Upper lobe of left lung (tissue), 6 donors: Measurements from ENCODE around the gene CUZD1. TPM values are rescaled to one million over a fixed set of nuclear protein-coding genes. Genes with fewer than 3 reads are reported as not detected.
"Not testable (repeated sequence)": the region's sequence is repeated elsewhere in the genome, so short reads cannot be mapped to it uniquely, and the experiment has no call there.

Experiments
- ATAC-seq, 2 donors: fragments of 200-7000 bp; cut with Tn5 transposase; one replicate each; pipeline ENCODE4 v1.9.1; 2022; ENCODE audit warnings: mild to moderate bottlenecking in 2 of 2, moderate library complexity in 2 of 2; ENCODE audit not compliant: low FRiP score in 2 of 2
- DNase-seq, 2 donors: peaks; one replicate each; pipeline ENCODE4 v3.0.0-alpha.2; 2019 to 2020
- H3K27ac ChIP-seq, 4 donors: fragments of 200-600 bp; sonication (generic); one replicate each; pipeline ENCODE4 v1.5.1; 2016 to 2019
- H3K27me3 ChIP-seq, 4 donors: fragments of 200-600 bp; sonication (generic); one replicate each; pipeline ENCODE4 v1.5.1; 2017 to 2019
- H3K36me3 ChIP-seq, 4 donors: fragments of 200-600 bp; sonication (generic); one replicate each; pipeline ENCODE4 v1.5.1; 2016 to 2019
- H3K4me1 ChIP-seq, 4 donors: fragments of 200-600 bp; sonication (generic); one replicate each; pipeline ENCODE4 v1.5.1; 2018 to 2019
- H3K4me3 ChIP-seq, 4 donors: fragments of 200-600 bp; sonication (generic); one replicate each; pipeline ENCODE4 v1.5.1; 2017 to 2019; ENCODE audit warnings: mild to moderate bottlenecking in 2 of 4, moderate library complexity in 1 of 4
- H3K9me3 ChIP-seq, 4 donors: fragments of 200-600 bp; sonication (generic); one replicate each; pipeline ENCODE4 v1.5.1; 2018 to 2019
- EP300 ChIP-seq, 4 donors: sonication (generic); formaldehyde crosslinking; IDR thresholded peaks; one replicate each; pipeline ENCODE4 v1.5.1; 2017; ENCODE audit warnings: antibody characterized with exemption in 4 of 4, control low read depth in 2 of 4
- POLR2A ChIP-seq, 4 donors: fragments of 450-650 bp; IDR thresholded peaks; one replicate each; pipeline ENCODE4 v1.5.1; 2016 to 2017; ENCODE audit warnings: antibody characterized with exemption in 4 of 4, mild to moderate bottlenecking in 2 of 4
- POLR2AphosphoS5 ChIP-seq, 2 donors: sonication (generic); formaldehyde crosslinking; IDR thresholded peaks; one replicate each; pipeline ENCODE4 v1.5.1; 2017; ENCODE audit warnings: antibody characterized with exemption in 2 of 2
- WGBS, 2 donors: methylation state at CpG; one replicate each; pipeline ENCODE4 v1.1.5; 2017 to 2018; 5-methylcytosine and 5-hydroxymethylcytosine counted together
- total RNA-seq, 6 donors: library from RNA; depleted of rRNA in 4 of 6; stranded (reverse); fragments of >200 nt in 4 of 6; gene quantifications; one replicate each; pipeline versions ENCODE4 v1.1.0 to v1.2.1, GENCODE V29; 2016 to 2021
- TF ChIP-seq, protein P1 (sequence below), 6 experiments: fragments of 450-650 bp in 4 of 6; fragments of 200-600 bp in 2 of 6; sonication (generic) in 2 of 6; IDR thresholded peaks; one replicate each; pipeline ENCODE4 v1.5.1; 2016 to 2019; ENCODE audit warnings: antibody characterized with exemption in 6 of 6
- donor health status: DM: no; HTN: no; CAD: no; lungs with moderate emphysema.
- donor health status: DM: no; HTN: yes; CAD: no; lungs with severe emphysema.

CUZD1 gene
- total RNA-seq, 6 donors from 2014 or later, result 0.30 to 4.2 (median 1.1) TPM; not detected in 1

DNA sequence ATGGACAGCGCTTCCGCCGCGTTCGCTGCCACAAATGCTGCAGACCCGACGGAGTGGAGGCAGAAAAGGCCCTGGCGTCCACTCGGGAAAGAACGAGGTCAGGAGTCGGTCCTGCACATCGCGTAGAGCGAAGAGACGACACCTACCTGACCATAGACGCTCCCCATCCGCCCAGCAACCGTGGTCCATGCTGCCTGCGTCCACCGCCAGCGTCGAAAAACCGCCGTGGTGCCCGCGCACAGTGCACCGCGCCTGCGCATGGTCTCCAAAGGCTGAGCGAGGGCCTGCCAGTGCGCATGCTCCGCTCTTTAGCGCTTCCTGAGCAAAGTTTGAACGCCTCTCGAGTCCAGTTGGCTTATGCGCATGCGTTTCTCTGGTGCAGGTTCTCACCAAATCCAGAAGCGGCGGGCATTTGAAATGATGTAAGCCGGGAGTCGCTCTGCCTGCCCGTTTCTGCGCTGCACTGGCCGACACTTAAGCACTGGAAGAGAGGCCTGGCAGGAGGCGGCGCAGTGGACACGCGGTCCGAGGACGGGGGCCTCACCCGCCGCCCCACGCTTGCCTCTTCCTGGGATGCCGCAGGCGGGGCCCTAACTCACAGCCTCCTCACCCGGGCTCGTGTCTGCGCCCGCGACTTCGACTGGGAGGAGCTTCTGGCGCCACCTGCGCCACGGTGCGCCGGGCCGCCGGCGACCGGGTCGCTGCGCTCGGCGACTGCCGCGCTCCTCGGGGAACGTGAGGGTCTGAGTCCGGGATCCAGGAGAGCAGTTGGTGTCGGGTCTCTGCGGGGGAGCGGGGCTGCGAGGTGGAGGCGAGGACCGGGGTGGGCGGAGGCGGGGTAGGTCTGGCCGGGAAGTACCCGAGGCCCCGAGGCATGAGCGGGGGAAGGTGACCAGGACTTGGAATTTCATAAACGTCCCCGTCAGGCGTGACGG is 33.9 kb upstream of the CUZD1 start, which contains the start of gene FAM24B:
FAM24B (minus strand) TSS at position 243 of the 935 bp plus-strand sequence. CDS start 29,066 bp downstream, outside the sequence.
- H3K4me1 ChIP-seq, result peaks cover 7 to 21% (median 14%) of the 10 kb centered on the region in 4 donors
- H3K4me3 ChIP-seq, result peak within 1 kb of the TSS; percentile 49 to 77 (median 64)
- peak; percentile 90 to 97 for ATAC-seq
- no peaks in the 10 kb centered on the region for H3K9me3 ChIP-seq
- H3K27me3 ChIP-seq, result no peaks in the 10 kb centered on the region
- WGBS, 2 donors, result 7% methylated on average over 9 to 84 of the region's 95 CpGs
- peak within 1 kb of the TSS; percentile 36 to 70 (median 64) for H3K27ac ChIP-seq
- TF ChIP-seq POLR2AphosphoS5 (IDR thresholded peaks at IDR 0.05), result peak; percentile 34 to 37
- no peak for TF ChIP-seq EP300 (IDR thresholded peaks at IDR 0.05)
- peak in 1 of 4 donors; percentile 50 for TF ChIP-seq POLR2A (IDR thresholded peaks at IDR 0.05)
- DNase-seq, result peak; percentile 95 to 96
- H3K36me3 ChIP-seq, result no peaks in the 10 kb centered on the region

DNA sequence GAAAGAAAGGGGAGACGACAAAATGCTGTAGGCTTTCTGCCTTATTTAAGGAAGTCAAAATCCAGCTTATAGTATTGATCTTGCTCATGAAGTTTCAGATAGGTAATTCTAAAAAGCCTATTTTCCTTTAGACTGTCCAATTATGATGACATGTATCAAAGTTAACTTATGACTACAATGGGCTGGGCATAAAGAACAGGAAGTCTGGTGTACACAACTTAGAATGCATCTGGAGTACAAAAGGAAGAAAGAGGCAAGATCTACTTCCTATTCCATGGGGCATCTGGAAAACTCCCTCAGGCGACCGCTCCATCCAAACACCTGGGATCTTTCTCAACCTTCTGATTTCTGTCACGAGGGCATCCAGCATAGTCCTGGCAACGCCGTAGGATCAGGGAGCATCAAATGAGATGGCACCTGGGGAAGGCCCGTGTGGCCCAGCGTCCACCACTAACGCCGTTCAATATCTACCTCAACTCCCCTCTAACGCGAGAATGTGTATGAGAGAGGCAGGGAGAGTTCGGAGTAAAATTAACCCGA is 33.2 kb upstream of the CUZD1 start:
- ATAC-seq, result peak; percentile 29 to 54
- peaks cover 7 to 21% (median 14%) of the 10 kb centered on the region in 4 donors for H3K4me1 ChIP-seq
- DNase-seq, result no peak
- TF ChIP-seq POLR2A (IDR thresholded peaks at IDR 0.05) (no peak), EP300 (IDR thresholded peaks at IDR 0.05) (no peak), POLR2AphosphoS5 (IDR thresholded peaks at IDR 0.05) (no peak)
- TF ChIP-seq, protein P1, sequence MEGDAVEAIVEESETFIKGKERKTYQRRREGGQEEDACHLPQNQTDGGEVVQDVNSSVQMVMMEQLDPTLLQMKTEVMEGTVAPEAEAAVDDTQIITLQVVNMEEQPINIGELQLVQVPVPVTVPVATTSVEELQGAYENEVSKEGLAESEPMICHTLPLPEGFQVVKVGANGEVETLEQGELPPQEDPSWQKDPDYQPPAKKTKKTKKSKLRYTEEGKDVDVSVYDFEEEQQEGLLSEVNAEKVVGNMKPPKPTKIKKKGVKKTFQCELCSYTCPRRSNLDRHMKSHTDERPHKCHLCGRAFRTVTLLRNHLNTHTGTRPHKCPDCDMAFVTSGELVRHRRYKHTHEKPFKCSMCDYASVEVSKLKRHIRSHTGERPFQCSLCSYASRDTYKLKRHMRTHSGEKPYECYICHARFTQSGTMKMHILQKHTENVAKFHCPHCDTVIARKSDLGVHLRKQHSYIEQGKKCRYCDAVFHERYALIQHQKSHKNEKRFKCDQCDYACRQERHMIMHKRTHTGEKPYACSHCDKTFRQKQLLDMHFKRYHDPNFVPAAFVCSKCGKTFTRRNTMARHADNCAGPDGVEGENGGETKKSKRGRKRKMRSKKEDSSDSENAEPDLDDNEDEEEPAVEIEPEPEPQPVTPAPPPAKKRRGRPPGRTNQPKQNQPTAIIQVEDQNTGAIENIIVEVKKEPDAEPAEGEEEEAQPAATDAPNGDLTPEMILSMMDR (IDR thresholded peaks at IDR 0.05), result no peak
- no peaks in the 10 kb centered on the region for H3K9me3 ChIP-seq
- 35 to 56% methylated on average over 5 to 14 of the region's 14 CpGs for WGBS, 2 donors
- peak overlapping the region; percentile 39 to 77 (median 54) for H3K4me3 ChIP-seq
- no peaks in the 10 kb centered on the region for H3K36me3 ChIP-seq
- H3K27ac ChIP-seq, result peak overlapping the region; percentile 21 to 70 (median 64)
- H3K27me3 ChIP-seq, result no peaks in the 10 kb centered on the region

DNA sequence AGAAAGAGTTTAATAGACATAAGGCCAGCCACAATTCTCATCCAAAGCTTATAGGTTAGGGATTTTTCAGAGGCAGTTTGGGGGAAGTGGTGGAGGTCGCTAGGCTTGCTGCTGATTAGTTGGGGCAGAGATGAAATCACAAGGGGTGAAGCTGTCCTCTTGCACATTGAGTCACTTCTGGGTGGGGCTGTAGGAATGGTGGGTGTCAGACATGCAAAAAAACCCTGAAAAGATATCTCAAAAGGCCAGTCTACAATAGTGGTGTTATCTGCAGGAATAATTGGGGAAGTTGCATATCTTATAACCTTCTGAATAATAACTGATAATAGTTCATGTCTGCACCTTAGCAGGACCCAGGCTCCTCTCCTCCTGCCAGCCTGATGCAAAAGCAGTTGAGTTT is 31.6 kb upstream of the CUZD1 start:
- DNase-seq (no peak), ATAC-seq (no peak)
- no peaks in the 10 kb centered on the region for H3K27me3 ChIP-seq
- H3K9me3 ChIP-seq, result no peaks in the 10 kb centered on the region
- peaks cover 7 to 21% (median 14%) of the 10 kb centered on the region in 4 donors for H3K4me1 ChIP-seq
- H3K36me3 ChIP-seq, result no peaks in the 10 kb centered on the region
- TF ChIP-seq, protein P1 (IDR thresholded peaks at IDR 0.05), result no peak
- TF ChIP-seq EP300 (IDR thresholded peaks at IDR 0.05) (no peak), POLR2AphosphoS5 (IDR thresholded peaks at IDR 0.05) (no peak), POLR2A (IDR thresholded peaks at IDR 0.05) (no peak)
- H3K4me3 ChIP-seq, result no peak overlapping the region
- WGBS, 2 donors, result 85 to 96% methylated on average over 1 of the region's 1 CpG
- H3K27ac ChIP-seq, result no peak overlapping the region

DNA sequence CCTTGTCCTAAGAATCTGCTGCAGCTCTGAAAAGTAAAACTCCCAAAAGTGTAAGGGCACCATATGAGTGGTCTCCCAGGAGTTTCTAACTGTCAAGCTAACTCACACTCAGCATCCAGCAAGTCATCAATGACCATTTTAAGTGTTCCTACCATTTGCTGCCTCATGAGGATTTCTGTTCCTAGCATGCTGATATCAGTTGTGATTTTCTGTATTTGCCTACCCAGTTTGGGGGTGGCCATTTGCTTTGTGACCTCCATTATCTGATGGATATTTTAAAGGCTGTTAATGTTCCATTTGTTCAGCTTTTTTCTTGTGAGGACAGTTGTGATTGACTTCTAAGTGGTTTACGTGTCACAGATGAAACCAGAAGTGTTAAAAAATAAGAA is 30.8 kb upstream of the CUZD1 start:
- DNase-seq (no peak), ATAC-seq (no peak)
- no peaks in the 10 kb centered on the region for H3K27me3 ChIP-seq
- peaks cover 7 to 21% (median 14%) of the 10 kb centered on the region in 4 donors for H3K4me1 ChIP-seq
- no peaks in the 10 kb centered on the region for H3K36me3 ChIP-seq
- 95% methylated on average over 1 of the region's 1 CpG for WGBS, 2 donors
- no peak overlapping the region for H3K27ac ChIP-seq
- H3K9me3 ChIP-seq, result no peaks in the 10 kb centered on the region
- no peak overlapping the region for H3K4me3 ChIP-seq
- no peak for TF ChIP-seq POLR2AphosphoS5 (IDR thresholded peaks at IDR 0.05)
- no peak for TF ChIP-seq POLR2A (IDR thresholded peaks at IDR 0.05)

DNA sequence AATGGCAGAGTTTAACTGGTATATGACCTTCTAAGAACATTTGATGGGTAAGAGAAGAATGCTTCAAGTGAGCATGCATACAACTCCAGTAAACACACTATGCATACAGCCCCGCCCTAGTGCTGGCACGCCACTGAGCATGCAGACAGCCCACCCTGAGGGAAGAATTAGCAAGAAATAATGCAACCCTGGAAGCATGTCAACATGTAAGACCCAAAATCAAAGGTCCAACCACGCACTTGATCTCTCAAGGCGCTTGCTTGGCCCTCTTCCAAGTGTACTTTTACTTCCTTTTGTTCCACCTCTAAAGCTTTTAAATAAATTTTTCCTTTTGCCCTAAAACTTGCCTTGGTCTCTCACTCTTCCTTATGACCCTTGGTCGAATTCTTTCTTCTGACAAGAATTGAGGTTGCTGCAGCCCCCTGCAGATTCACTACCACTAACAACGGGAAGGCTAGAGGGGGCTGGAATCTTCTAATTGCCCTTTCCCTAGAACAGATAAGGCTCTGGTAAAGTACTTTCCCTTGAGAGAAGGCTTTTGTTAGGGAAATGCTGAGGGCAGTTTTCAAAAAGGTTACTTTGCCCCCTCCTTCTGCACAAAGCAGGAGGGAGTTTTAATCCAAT is 30.3 kb upstream of the CUZD1 start:
- peaks cover 7 to 21% (median 14%) of the 10 kb centered on the region in 4 donors for H3K4me1 ChIP-seq
- no peak for DNase-seq
- H3K27me3 ChIP-seq, result no peaks in the 10 kb centered on the region
- H3K27ac ChIP-seq, result no peak overlapping the region
- H3K4me3 ChIP-seq, result no peak overlapping the region
- H3K36me3 ChIP-seq, result no peaks in the 10 kb centered on the region
- 53 to 66% methylated on average over 6 of the region's 6 CpGs for WGBS, 2 donors
- ATAC-seq, result no peak
- TF ChIP-seq, protein P1 (IDR thresholded peaks at IDR 0.05), result no peak
- TF ChIP-seq EP300 (IDR thresholded peaks at IDR 0.05) (no peak), POLR2A (IDR thresholded peaks at IDR 0.05) (no peak), POLR2AphosphoS5 (IDR thresholded peaks at IDR 0.05) (no peak)
- no peaks in the 10 kb centered on the region for H3K9me3 ChIP-seq

DNA sequence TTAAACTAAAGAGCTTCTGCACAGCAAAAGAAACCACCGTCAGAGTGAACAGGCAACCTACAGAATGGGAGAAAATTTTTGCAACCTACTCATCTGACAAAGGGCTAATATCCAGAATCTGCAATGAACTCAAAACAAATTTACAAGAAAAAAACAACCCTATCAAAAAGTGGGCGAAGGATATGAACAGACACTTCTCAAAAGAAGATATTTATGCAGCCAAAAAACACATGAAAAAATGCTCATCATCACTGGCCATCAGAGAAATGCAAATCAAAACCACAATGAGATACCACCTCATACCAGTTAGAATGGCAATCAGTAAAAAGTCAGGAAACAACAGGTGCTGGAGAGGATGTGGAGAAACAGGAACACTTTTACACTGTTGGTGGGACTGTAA is 26.3 kb upstream of the CUZD1 start:
- not testable (repeated sequence) for H3K27me3 ChIP-seq, DNase-seq, H3K27ac ChIP-seq, H3K4me1 ChIP-seq, H3K36me3 ChIP-seq, H3K9me3 ChIP-seq, H3K4me3 ChIP-seq, ATAC-seq
- WGBS, 2 donors, result 100% methylated on average over 2 of the region's 2 CpGs

DNA sequence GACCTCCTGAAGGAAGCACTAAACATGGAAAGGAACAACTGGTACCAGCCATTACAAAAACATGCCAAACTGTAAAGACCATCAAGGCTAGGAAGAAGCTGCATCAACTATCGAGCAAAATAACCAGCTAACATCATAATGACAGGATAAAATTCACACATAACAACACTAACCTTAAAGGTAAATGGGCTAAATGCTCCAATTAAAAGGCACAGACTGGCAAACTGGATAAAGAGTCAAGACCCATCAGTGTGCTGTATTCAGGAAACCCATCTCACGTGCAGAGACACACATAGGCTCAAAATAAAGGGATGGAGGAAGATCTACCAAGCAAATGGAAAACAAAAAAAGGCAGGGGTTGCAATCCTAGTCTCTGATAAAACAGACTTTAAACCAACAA is 23.1 kb upstream of the CUZD1 start:
- not testable (repeated sequence) for H3K9me3 ChIP-seq, DNase-seq, H3K27me3 ChIP-seq, ATAC-seq, H3K36me3 ChIP-seq, H3K27ac ChIP-seq, H3K4me3 ChIP-seq, H3K4me1 ChIP-seq
- WGBS, 2 donors, result 84 to 98% methylated on average over 2 of the region's 2 CpGs

DNA sequence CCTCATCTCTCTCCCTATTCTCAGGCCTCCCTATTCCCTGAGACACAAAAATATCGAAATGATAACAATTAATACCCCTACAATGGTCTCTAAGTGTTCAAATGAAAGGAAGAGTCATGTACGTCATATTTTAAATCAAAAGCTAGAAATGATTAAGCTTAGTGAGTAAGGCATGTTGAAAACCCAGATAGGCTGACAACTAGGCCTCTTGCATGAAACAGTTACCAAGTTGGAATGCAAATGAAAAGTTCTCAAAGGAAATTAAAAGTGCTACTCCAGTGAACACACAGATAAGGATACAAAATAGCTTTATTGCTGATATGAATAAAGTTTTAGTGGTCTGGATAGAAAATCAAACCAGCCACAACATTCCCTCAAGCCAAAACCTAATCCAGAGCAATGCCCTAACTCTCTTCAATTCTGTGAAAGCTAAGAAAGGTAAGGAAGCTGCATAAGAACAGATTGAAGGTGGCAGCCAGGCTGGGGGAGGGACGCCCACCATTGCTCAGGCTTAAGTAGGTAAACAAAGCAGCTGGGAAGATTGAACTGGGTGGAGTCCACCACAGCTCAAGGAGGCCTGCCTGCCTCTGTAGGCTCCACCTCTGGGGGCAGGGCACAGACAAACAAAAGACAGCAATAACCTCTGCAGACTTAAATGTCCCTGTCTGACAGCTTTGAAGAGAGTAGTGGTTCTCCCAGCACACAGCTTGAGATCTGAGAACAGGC is 21.3 kb upstream of the CUZD1 start:
- WGBS, 2 donors, result 55 to 68% methylated on average over 3 of the region's 3 CpGs
- not testable (repeated sequence) for DNase-seq, H3K4me3 ChIP-seq, H3K27ac ChIP-seq, H3K4me1 ChIP-seq, H3K9me3 ChIP-seq, ATAC-seq, H3K27me3 ChIP-seq, H3K36me3 ChIP-seq
